ENCODE results near the gene MED29.

Gene MED29

DNA sequence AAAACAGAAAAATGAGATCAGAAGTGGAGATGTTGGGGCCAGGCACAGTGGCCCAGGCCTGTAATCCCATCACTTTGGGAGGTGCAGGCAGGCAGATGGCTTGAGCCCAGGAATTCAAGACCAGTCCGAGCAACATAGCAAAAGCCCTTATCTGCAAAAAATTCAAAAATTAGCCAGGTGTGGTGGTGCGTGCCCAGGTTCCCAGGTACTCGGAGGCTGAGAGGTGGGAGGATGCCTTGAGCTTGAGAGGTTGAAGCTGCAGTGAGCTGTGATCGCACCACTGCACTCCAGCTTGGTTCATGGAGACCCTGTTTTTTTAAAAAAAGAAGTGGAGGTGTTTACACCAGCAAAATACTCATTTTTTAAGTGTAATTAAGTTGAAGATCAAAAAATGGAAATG lies 8.9 kb downstream of the MED29 start:
- Mint-ChIP-seq H3K4me1 (peaks cover 51% of the 10 kb centered on the region), H3K27me3 (ENCODE audit: low read depth, poor library complexity) (no peaks in the 10 kb centered on the region), H3K27ac (peak overlapping the region; percentile 85), H3K4me3 (no peak overlapping the region), H3K9me3 (no peaks in the 10 kb centered on the region), H3K36me3 (ENCODE audit: low read depth) (peaks cover 24% of the 10 kb centered on the region)
- TF ChIP-seq, protein P1, sequence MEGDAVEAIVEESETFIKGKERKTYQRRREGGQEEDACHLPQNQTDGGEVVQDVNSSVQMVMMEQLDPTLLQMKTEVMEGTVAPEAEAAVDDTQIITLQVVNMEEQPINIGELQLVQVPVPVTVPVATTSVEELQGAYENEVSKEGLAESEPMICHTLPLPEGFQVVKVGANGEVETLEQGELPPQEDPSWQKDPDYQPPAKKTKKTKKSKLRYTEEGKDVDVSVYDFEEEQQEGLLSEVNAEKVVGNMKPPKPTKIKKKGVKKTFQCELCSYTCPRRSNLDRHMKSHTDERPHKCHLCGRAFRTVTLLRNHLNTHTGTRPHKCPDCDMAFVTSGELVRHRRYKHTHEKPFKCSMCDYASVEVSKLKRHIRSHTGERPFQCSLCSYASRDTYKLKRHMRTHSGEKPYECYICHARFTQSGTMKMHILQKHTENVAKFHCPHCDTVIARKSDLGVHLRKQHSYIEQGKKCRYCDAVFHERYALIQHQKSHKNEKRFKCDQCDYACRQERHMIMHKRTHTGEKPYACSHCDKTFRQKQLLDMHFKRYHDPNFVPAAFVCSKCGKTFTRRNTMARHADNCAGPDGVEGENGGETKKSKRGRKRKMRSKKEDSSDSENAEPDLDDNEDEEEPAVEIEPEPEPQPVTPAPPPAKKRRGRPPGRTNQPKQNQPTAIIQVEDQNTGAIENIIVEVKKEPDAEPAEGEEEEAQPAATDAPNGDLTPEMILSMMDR (IDR thresholded peaks at IDR 0.05), result no peak
- no peak for DNase-seq

DNA sequence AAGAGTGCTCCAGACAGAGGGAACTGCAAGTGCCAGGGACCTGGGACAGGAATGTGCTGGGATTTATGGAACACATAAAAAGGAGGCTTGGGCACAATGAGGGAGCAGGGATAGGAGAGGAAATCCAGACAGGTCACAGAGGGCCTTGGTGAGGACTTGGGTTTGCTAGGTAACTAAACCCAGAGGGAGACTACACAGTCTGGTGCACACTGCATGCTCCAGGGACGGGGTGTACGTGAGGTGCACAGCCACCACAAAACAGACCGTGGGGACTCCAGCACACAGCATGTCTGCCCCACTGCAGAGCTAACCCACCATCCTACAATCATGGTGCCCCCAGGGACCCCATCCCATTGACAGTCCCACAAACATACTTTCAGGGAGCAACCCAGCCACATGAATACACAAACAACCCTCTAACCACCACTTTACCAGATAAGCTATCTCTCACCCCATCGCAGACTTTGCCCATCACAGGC lies 9.9 kb downstream of the MED29 start:
- Mint-ChIP-seq H3K36me3 (ENCODE audit: low read depth) (peaks cover 14% of the 10 kb centered on the region), H3K27ac (peak overlapping the region; percentile 74), H3K27me3 (ENCODE audit: low read depth, poor library complexity) (peaks cover 2% of the 10 kb centered on the region), H3K9me3 (no peaks in the 10 kb centered on the region), H3K4me3 (no peak overlapping the region), H3K4me1 (peaks cover 57% of the 10 kb centered on the region)
- DNase-seq, result no peak
- TF ChIP-seq, protein P1 (IDR thresholded peaks at IDR 0.05), result no peak

DNA sequence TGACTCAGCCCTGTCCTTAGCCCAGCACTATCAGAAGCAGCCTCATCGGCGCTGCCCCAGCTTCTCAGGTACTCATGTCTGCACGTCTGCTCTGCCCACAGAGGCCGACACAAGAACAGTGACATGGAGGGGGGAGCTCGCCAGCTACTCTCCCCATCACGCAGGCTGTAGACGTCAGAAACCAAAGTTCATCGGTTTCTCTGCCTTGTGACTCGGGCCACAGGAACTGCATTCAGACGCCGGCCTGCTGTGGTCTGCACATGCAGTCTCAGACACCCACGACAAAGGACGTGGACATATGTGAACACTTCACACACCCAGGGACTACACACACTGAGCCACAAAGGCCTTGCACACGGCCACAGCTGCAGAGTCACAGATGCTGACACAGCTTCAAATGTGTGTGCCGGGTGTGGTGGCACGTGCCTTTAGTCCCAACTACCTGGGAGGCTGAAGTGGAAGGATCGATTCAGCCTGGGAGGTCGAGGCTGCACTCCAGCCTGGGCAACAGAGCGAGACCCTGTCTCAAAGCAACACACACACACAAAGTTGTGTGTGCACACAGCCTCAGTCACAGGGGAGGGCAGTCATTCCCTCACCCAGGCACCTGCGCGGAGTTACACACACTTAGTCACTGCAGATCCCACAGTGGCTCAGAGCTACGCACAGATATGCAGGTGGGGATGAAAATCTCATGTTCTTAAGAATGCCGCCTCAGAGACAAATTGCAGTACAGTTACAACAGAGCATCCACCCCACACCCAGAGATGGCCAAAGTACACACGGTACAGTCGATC lies 10.6 kb downstream of the MED29 start:
- no peaks in the 10 kb centered on the region for H3K9me3 Mint-ChIP-seq
- H3K4me3 Mint-ChIP-seq, result peak overlapping the region; percentile 84
- peak overlapping the region; percentile 74 for H3K27ac Mint-ChIP-seq
- TF ChIP-seq, protein P1 (IDR thresholded peaks at IDR 0.05), result no peak
- peaks cover 4% of the 10 kb centered on the region for H3K27me3 Mint-ChIP-seq (ENCODE audit: low read depth, poor library complexity)
- H3K36me3 Mint-ChIP-seq (ENCODE audit: low read depth), result peaks cover 14% of the 10 kb centered on the region
- peaks cover 61% of the 10 kb centered on the region for H3K4me1 Mint-ChIP-seq
- DNase-seq, result no peak

DNA sequence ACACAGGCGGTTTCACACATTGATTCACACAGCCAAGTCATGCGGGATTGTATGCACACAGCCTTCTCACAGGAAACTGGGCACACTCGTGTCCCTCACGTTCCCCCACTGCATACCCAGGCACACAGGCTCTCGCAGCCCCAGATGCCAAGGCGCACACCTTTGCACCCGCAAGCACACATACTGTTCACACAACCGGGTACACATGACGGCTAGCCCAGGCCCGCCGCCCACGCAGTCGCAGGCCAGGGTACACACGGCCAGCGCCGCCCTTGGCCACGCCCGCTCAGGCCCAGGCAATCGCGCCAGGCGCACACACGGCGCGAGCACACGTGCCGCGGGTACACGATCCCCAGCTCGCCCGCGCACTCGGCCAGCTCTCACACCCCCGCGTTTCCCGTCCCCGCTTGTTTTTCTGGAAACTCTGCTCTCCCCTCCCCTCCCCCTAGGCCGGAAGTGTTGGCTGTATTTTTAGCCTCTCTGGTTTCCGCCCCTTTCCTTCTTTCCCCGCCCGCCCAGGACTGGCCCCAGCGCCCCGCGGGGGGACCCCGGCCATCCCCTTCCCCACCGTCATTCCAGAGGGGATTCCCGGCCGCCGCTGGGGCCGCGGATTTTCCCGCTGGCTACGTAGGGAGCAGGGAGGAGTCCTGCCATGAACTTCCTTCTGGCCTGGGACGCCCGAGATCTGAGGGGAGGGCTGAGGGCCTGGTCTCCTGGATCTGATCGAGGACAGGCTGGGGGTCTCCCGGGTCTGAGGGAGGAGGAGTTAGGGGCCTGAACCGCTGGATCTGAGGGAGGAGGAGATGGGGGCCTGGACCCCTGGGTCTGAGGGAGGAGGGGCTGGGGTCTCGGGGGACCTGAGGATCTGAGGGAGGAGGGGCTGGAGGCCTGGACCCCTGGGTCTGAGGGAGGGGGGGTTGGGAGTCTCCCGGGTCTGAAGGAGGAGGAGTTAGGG lies 11.4 kb downstream of the MED29 start:
- H3K27ac Mint-ChIP-seq, result peak overlapping the region; percentile 99
- peaks cover 14% of the 10 kb centered on the region for H3K36me3 Mint-ChIP-seq (ENCODE audit: low read depth)
- peak; percentile 80 for DNase-seq
- H3K9me3 Mint-ChIP-seq, result no peaks in the 10 kb centered on the region
- H3K27me3 Mint-ChIP-seq (ENCODE audit: low read depth, poor library complexity), result peaks cover 4% of the 10 kb centered on the region
- TF ChIP-seq, protein P1 (IDR thresholded peaks at IDR 0.05), result no peak
- peaks cover 67% of the 10 kb centered on the region for H3K4me1 Mint-ChIP-seq
- H3K4me3 Mint-ChIP-seq, result peak overlapping the region; percentile 84

DNA sequence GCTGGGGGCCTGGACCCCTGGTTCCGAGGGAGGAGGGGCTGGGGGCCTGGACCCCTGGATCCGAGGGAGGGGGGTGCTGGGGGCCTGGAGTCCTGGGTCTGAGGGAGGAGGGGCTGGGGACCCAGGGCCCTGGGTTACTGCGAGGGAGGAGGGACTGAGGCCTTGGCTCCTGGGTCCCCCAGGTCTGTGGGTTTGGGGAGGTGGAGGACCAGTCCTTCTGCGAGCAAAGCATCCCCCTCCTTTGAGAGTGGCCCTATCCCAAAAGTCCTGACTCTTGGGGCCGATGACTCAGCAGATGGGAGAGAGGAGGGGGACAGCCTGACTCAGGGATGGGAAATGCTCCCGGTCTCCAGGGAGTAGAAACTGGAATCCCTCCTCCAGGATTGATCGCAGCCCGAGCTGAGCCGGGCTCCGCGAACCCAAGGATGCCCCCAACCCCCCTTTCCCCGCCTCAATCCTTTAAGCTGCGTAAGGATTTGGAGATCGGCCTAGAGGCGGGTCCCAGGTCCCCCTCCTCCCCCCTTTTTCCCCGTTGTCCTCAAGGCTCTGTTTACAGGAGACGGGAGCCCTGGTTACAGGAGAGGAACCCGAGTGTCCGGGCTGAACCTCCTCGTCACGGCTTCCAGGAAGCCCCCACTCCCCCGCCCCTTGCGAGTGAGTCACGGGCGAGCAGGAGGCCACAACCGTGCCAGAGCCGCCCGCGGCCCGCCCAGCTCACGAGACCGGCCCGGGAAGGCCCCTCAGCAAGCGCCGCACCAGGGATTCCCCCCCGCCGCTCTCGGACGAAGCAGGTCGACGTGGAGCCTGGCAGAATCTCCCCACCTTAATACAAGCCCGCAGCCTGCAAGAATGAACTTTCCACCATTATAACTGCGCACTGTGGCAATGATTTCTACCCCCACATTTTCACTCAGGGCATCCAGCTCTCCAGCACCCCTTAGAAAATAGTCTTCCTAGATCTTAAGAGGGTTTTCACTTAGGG lies 12.4 kb downstream of the MED29 start:
- peaks cover 14% of the 10 kb centered on the region for H3K36me3 Mint-ChIP-seq (ENCODE audit: low read depth)
- TF ChIP-seq, protein P1 (IDR thresholded peaks at IDR 0.05), result no peak
- peak overlapping the region; percentile 84 for H3K4me3 Mint-ChIP-seq
- DNase-seq, result peak; percentile 75
- H3K27ac Mint-ChIP-seq, result peak overlapping the region; percentile 97
- H3K9me3 Mint-ChIP-seq, result no peaks in the 10 kb centered on the region
- peaks cover 7% of the 10 kb centered on the region for H3K27me3 Mint-ChIP-seq (ENCODE audit: low read depth, poor library complexity)
- H3K4me1 Mint-ChIP-seq, result peaks cover 71% of the 10 kb centered on the region

Measured in nephron progenitor cell (in vitro differentiated cells).